ENCODE measurements around the gene CHST2. TPM values are rescaled to one million over a fixed set of nuclear protein-coding genes. Genes with fewer than 3 reads are reported as not detected.
"Not testable (repeated sequence)": the region's sequence is repeated elsewhere in the genome, so short reads cannot be mapped to it uniquely, and the experiment has no call there.

CHST2 gene, protein sequence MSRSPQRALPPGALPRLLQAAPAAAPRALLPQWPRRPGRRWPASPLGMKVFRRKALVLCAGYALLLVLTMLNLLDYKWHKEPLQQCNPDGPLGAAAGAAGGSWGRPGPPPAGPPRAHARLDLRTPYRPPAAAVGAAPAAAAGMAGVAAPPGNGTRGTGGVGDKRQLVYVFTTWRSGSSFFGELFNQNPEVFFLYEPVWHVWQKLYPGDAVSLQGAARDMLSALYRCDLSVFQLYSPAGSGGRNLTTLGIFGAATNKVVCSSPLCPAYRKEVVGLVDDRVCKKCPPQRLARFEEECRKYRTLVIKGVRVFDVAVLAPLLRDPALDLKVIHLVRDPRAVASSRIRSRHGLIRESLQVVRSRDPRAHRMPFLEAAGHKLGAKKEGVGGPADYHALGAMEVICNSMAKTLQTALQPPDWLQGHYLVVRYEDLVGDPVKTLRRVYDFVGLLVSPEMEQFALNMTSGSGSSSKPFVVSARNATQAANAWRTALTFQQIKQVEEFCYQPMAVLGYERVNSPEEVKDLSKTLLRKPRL
- 10 to 100 TPM in 1 of 4 donors, 1 to 10 TPM in 3; 2.8 to 20.6 (median 7.9) TPM for total RNA-seq

GRCh38 chr3:143119009-143119914, at the start of gene CHST2:
TSS of gene CHST2 (plus strand) at chr3:143119771. CDS start at chr3:143120817, 1,046 bp downstream.
- Histone ChIP-seq H3K9me3 (no peaks in the 10 kb centered on the region), H3K27ac (peak within 1 kb of the TSS; percentile 68 to 89 (median 82)), H3K4me1 (peaks cover 0 to 21% (median 4%) of the 10 kb centered on the region in 4 donors), H3K4me3 (peak within 1 kb of the TSS; percentile 64 to 84 (median 76)), H3K36me3 (no peaks in the 10 kb centered on the region), H3K27me3 (no peaks in the 10 kb centered on the region)
- TF ChIP-seq POLR2A (IDR thresholded peaks at IDR 0.05) = no peak
- TF ChIP-seq, protein P1, sequence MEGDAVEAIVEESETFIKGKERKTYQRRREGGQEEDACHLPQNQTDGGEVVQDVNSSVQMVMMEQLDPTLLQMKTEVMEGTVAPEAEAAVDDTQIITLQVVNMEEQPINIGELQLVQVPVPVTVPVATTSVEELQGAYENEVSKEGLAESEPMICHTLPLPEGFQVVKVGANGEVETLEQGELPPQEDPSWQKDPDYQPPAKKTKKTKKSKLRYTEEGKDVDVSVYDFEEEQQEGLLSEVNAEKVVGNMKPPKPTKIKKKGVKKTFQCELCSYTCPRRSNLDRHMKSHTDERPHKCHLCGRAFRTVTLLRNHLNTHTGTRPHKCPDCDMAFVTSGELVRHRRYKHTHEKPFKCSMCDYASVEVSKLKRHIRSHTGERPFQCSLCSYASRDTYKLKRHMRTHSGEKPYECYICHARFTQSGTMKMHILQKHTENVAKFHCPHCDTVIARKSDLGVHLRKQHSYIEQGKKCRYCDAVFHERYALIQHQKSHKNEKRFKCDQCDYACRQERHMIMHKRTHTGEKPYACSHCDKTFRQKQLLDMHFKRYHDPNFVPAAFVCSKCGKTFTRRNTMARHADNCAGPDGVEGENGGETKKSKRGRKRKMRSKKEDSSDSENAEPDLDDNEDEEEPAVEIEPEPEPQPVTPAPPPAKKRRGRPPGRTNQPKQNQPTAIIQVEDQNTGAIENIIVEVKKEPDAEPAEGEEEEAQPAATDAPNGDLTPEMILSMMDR (IDR thresholded peaks at IDR 0.05) = no peak
- DNase-seq = peak; percentile 69 to 84 (median 72)

GRCh38 chr3:143070977-143071551, 48.5 kb upstream of the CHST2 start:
- DNase-seq = no peak
- Histone ChIP-seq H3K4me1 (no peaks in the 10 kb centered on the region), H3K4me3 (no peak overlapping the region), H3K9me3 (no peaks in the 10 kb centered on the region), H3K27ac (no peak overlapping the region), H3K36me3 (no peaks in the 10 kb centered on the region), H3K27me3 (no peaks in the 10 kb centered on the region)
- TF ChIP-seq, protein P1 (IDR thresholded peaks at IDR 0.05) = no peak
- TF ChIP-seq POLR2A (IDR thresholded peaks at IDR 0.05) = no peak

GRCh38 chr3:143071776-143072175, 47.8 kb upstream of the CHST2 start:
- H3K27me3 ChIP-seq = no peaks in the 10 kb centered on the region
- H3K9me3 ChIP-seq = no peaks in the 10 kb centered on the region
- H3K4me1 ChIP-seq = no peaks in the 10 kb centered on the region
- no peak for DNase-seq
- H3K36me3 ChIP-seq = no peaks in the 10 kb centered on the region
- no peak for TF ChIP-seq POLR2A (IDR thresholded peaks at IDR 0.05)
- TF ChIP-seq, protein P1 (IDR thresholded peaks at IDR 0.05) = no peak
- H3K4me3 ChIP-seq = no peak overlapping the region
- H3K27ac ChIP-seq = no peak overlapping the region

GRCh38 chr3:143072298-143073020, 47.1 kb upstream of the CHST2 start:
- not testable (repeated sequence) for H3K4me3 ChIP-seq, H3K9me3 ChIP-seq, H3K27me3 ChIP-seq, H3K36me3 ChIP-seq, DNase-seq, H3K27ac ChIP-seq, H3K4me1 ChIP-seq

- not testable (repeated sequence) for H3K9me3 ChIP-seq, H3K4me3 ChIP-seq, H3K36me3 ChIP-seq, DNase-seq, H3K4me1 ChIP-seq, H3K27ac ChIP-seq, H3K27me3 ChIP-seq
Observed at GRCh38 chr3:143073541-143073940, 46.0 kb upstream of the CHST2 start.

- not testable (repeated sequence) for H3K9me3 ChIP-seq, H3K4me3 ChIP-seq
Observed at GRCh38 chr3:143073983-143074382, 45.6 kb upstream of the CHST2 start.

More at GRCh38 chr3:143073983-143074382, 45.6 kb upstream of the CHST2 start:
- not testable (repeated sequence) for H3K27me3 ChIP-seq, H3K4me1 ChIP-seq, DNase-seq, H3K27ac ChIP-seq, H3K36me3 ChIP-seq
